ENCODE measurements around the gene PGAM5. TPM values are rescaled to one million over a fixed set of nuclear protein-coding genes. Genes with fewer than 3 reads are reported as not detected.

Gene PGAM5
- total and polyA plus RNA-seq, 2 experiments from 2014 or later: 17.6 to 27.2 TPM

GRCh38 chr12:132675757-132676432, 34.7 kb upstream of the PGAM5 start:
- Histone ChIP-seq H3K9me2 (replicated peaks; ENCODE audit: insufficient read depth) (no peaks in the 10 kb centered on the region), H3K79me2 (peaks cover 13% of the 10 kb centered on the region), H2AFZ (no peak overlapping the region), H4K20me1 (ENCODE audit: insufficient read depth, poor library complexity, severe bottlenecking) (no peaks in the 10 kb centered on the region), H3K9me3 (ENCODE audit: low read depth) (no peaks in the 10 kb centered on the region), H3K27me3 (no peaks in the 10 kb centered on the region), H3K36me3 (replicated peaks; ENCODE audit: insufficient read depth, low read depth) (no peaks in the 10 kb centered on the region), H3K27ac (no peak overlapping the region), H3K4me2 (no peak overlapping the region), H3K4me3 (no peak overlapping the region), H3K4me1 (ENCODE audit: insufficient read depth) (no peaks in the 10 kb centered on the region)
- DNase-seq (ENCODE audit: low spot score): no peak
- WGBS (ENCODE audit: low lambda C conversion rate, missing lambda C conversion rate): 97% methylated on average over 14 of the region's 14 CpGs
- TF ChIP-seq CTCF (IDR thresholded peaks at IDR 0.05; ENCODE audit: poor library complexity): no peak
- TF ChIP-seq EZH2phosphoT487 (IDR thresholded peaks at IDR 0.05; ENCODE audit: low read depth, severe bottlenecking, unreplicated experiment): no peak
- no peak for TF ChIP-seq EZH2 (IDR thresholded peaks at IDR 0.05; ENCODE audit: borderline replicate concordance)

- Histone ChIP-seq H3K4me2 (no peak overlapping the region), H3K27me3 (no peaks in the 10 kb centered on the region), H3K9me2 (replicated peaks; ENCODE audit: insufficient read depth) (no peaks in the 10 kb centered on the region), H3K79me2 (peaks cover 29% of the 10 kb centered on the region), H3K27ac (no peak overlapping the region), H2AFZ (no peak overlapping the region), H4K20me1 (ENCODE audit: insufficient read depth, poor library complexity, severe bottlenecking) (no peaks in the 10 kb centered on the region), H3K4me1 (ENCODE audit: insufficient read depth) (no peaks in the 10 kb centered on the region), H3K9me3 (ENCODE audit: low read depth) (no peaks in the 10 kb centered on the region), H3K36me3 (replicated peaks; ENCODE audit: insufficient read depth, low read depth) (no peaks in the 10 kb centered on the region), H3K4me3 (no peak overlapping the region)
- TF ChIP-seq CTCF (IDR thresholded peaks at IDR 0.05; ENCODE audit: poor library complexity) (no peak), EZH2 (IDR thresholded peaks at IDR 0.05; ENCODE audit: borderline replicate concordance) (no peak), EZH2phosphoT487 (IDR thresholded peaks at IDR 0.05; ENCODE audit: low read depth, severe bottlenecking, unreplicated experiment) (no peak)
- no peak for DNase-seq (ENCODE audit: low spot score)
- WGBS (ENCODE audit: low lambda C conversion rate, missing lambda C conversion rate): 96% methylated on average over 9 of the region's 9 CpGs
Measured at GRCh38 chr12:132677492-132677891, 33.1 kb upstream of the PGAM5 start.

GRCh38 chr12:132685400-132685799, 25.2 kb upstream of the PGAM5 start:
- WGBS (ENCODE audit: low lambda C conversion rate, missing lambda C conversion rate): 74% methylated on average over 5 of the region's 5 CpGs
- H3K9me3 ChIP-seq (ENCODE audit: low read depth): no peaks in the 10 kb centered on the region
- peaks cover 53% of the 10 kb centered on the region for H3K79me2 ChIP-seq
- no peak overlapping the region for H3K27ac ChIP-seq
- no peaks in the 10 kb centered on the region for H3K9me2 ChIP-seq (replicated peaks; ENCODE audit: insufficient read depth)
- H4K20me1 ChIP-seq (ENCODE audit: insufficient read depth, poor library complexity, severe bottlenecking): peaks cover 5% of the 10 kb centered on the region
- no peak overlapping the region for H3K4me3 ChIP-seq
- no peaks in the 10 kb centered on the region for H3K27me3 ChIP-seq
- no peak for DNase-seq (ENCODE audit: low spot score)
- TF ChIP-seq EZH2 (IDR thresholded peaks at IDR 0.05; ENCODE audit: borderline replicate concordance) (no peak), CTCF (IDR thresholded peaks at IDR 0.05; ENCODE audit: poor library complexity) (no peak), EZH2phosphoT487 (IDR thresholded peaks at IDR 0.05; ENCODE audit: low read depth, severe bottlenecking, unreplicated experiment) (no peak)
- no peaks in the 10 kb centered on the region for H3K36me3 ChIP-seq (replicated peaks; ENCODE audit: insufficient read depth, low read depth)
- H2AFZ ChIP-seq: no peak overlapping the region
- peak overlapping the region; percentile 87 for H3K4me2 ChIP-seq
- H3K4me1 ChIP-seq (ENCODE audit: insufficient read depth): peaks cover 13% of the 10 kb centered on the region
